Activated CD4-positive, alpha-beta memory T cell treated with anti-CD3 and anti-CD28 coated beads, Interleukin-2, amount 10 ng/mL, durations not matched to agents 7 days and 5 days (primary cell): ENCODE measurements around the gene IP6K3. TPM values are rescaled to one million over a fixed set of nuclear protein-coding genes. Genes with fewer than 3 reads are reported as not detected.

Experiments
- CTCF ChIA-PET: fragments of 350-600 bp; sonication (Branson Sonifier 250); formaldehyde crosslinking; loops from one replicate; lab custom pipeline; 2021; ENCODE audit warnings: antibody characterized with exemption, inconsistent platforms; lab: Charles Lee
- POLR2A ChIA-PET: fragments of 350-600 bp; sonication (Branson Sonifier 250); formaldehyde crosslinking; loops from one replicate; lab custom pipeline; 2021; ENCODE audit warnings: antibody characterized with exemption; lab: Charles Lee
- DNase-seq: peaks from one replicate; pipeline ENCODE4 v3.0.0-alpha.2; 2020
- H3K27ac Mint-ChIP-seq: one replicate; pipeline ENCODE4 v1.8.0; 2021; ENCODE audit warnings: mild to moderate bottlenecking, mixed read lengths
- H3K27me3 Mint-ChIP-seq: one replicate; pipeline ENCODE4 v1.8.0; 2021; ENCODE audit warnings: mixed read lengths
- H3K36me3 Mint-ChIP-seq: one replicate; pipeline ENCODE4 v1.8.0; 2021; ENCODE audit warnings: low read depth, mixed read lengths
- H3K4me1 Mint-ChIP-seq: one replicate; pipeline ENCODE4 v1.8.0; 2021; ENCODE audit warnings: mixed read lengths
- H3K4me3 Mint-ChIP-seq: one replicate; pipeline ENCODE4 v1.8.0; 2021; ENCODE audit warnings: mild to moderate bottlenecking, mixed read lengths
- H3K9me3 Mint-ChIP-seq: one replicate; pipeline ENCODE4 v1.8.0; 2021; ENCODE audit warnings: mixed read lengths
- total RNA-seq, 2 experiments: library from RNA; stranded (reverse); gene quantifications; one replicate each; pipeline ENCODE4 v1.2.3, GENCODE V29; 2021

The IP6K3 gene
- total RNA-seq, 2 experiments from 2014 or later: not detected

GRCh38 chr6:33709605-33710295, 37.0 kb downstream of the IP6K3 start:
- CTCF ChIA-PET: interaction anchor here (0.8 to 4.2 kb wide), 4 partner anchors 8 to 130 kb away, joined by 3 to 59 read pairs (median 4); partner anchors contain the start of gene BAK1
- H3K27me3 Mint-ChIP-seq: peaks cover 3% of the 10 kb centered on the region
- H3K27ac Mint-ChIP-seq: no peak overlapping the region
- POLR2A ChIA-PET: interaction anchor here (1.2 to 2.9 kb wide), 4 partner anchors 9 to 13 kb away, joined by 4 to 18 read pairs (median 10); no protein-coding TSS in a partner anchor
- peak overlapping the region; percentile 97 for H3K4me3 Mint-ChIP-seq
- H3K9me3 Mint-ChIP-seq: no peaks in the 10 kb centered on the region
- peaks cover 28% of the 10 kb centered on the region for H3K36me3 Mint-ChIP-seq
- peaks cover 47% of the 10 kb centered on the region for H3K4me1 Mint-ChIP-seq
- DNase-seq: no peak

DNA sequence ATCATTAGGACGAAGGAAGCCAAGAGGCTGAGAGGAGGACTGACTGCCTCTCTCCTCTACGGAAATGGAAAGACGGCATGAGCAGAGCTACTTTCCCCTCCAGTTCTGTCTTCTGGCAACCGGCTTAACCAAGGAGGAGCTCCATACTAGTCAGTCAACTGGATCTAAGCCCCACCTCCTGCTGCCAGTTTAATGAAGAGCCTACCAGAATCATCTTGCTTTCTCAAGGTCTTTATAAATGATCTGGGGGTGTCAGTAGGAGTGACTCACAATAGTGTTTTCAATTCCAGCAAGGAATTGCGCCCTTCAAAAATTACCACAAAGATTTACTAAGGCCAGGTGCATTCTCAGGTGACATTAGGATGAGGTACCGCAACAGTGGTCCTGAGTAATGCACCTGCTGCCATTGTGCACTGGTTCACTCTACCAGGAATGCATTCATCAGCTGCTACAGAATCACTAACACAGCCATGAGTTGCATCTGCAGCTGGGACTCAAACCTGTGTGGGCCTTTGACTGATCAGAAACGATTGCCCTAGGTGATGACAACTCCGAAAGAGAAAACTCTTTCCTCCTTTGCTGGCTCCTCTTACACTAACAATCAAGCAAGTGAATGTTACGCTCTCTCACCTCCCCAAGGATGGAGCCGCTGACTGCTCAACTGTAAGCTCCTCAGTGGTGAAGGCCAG, 38.0 kb downstream of the IP6K3 start:
- Mint-ChIP-seq H3K4me1 (peaks cover 47% of the 10 kb centered on the region), H3K36me3 (peaks cover 31% of the 10 kb centered on the region), H3K9me3 (no peaks in the 10 kb centered on the region), H3K27ac (no peak overlapping the region), H3K4me3 (no peak overlapping the region), H3K27me3 (peaks cover 1% of the 10 kb centered on the region)
- DNase-seq: no peak
- CTCF ChIA-PET: interaction anchor here (0.8 to 4.2 kb wide), 5 partner anchors 7 to 129 kb away, joined by 3 to 59 read pairs (median 3); partner anchors contain the start of gene BAK1
- POLR2A ChIA-PET: interaction anchor here (0.7 to 1.6 kb wide), 6 partner anchors 8 to 278 kb away, joined by 3 to 4 read pairs (median 4); partner anchors contain the start of gene ITPR3

DNA sequence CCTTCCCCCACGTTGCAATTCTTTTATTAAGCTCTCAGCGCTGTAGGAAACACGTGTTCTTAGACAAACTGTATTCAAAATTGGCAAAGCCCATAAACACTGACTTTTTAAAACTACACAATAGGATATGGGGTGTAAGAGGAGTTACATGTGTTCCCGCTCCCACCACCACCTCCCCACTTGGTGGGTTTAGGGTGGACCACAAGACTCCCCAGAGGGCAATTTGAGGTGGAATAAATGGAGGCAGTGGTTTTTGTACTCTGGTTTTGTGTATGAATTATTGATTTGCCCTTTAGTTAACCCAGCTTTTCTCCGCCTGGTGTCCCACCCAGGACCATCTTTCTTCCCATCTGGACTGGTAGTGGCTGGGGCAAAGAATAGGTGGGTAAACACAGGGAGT, 38.9 kb downstream of the IP6K3 start:
- no peaks in the 10 kb centered on the region for H3K9me3 Mint-ChIP-seq
- H3K4me1 Mint-ChIP-seq: peaks cover 48% of the 10 kb centered on the region
- H3K36me3 Mint-ChIP-seq: peaks cover 31% of the 10 kb centered on the region
- CTCF ChIA-PET: no interaction called here
- H3K27ac Mint-ChIP-seq: no peak overlapping the region
- no peak overlapping the region for H3K4me3 Mint-ChIP-seq
- H3K27me3 Mint-ChIP-seq: no peaks in the 10 kb centered on the region
- no peak for DNase-seq
- POLR2A ChIA-PET: interaction anchor here (0.9 to 1.6 kb wide), 3 partner anchors 11 to 46 kb away, joined by 4 read pairs; no protein-coding TSS in a partner anchor

- H3K27ac Mint-ChIP-seq: no peak overlapping the region
- ChIA-PET POLR2A (interaction anchor here (0.9 to 1.4 kb wide), 4 partner anchors 9 to 121 kb away, joined by 3 read pairs; partner anchors contain the start of gene ITPR3), CTCF (interaction anchor here (0.5 to 0.9 kb wide), 2 partner anchors 126 to 1742 kb away, joined by 3 to 4 read pairs; partner anchors contain the start of gene BAK1)
- no peaks in the 10 kb centered on the region for H3K27me3 Mint-ChIP-seq
- no peaks in the 10 kb centered on the region for H3K9me3 Mint-ChIP-seq
- peaks cover 46% of the 10 kb centered on the region for H3K4me1 Mint-ChIP-seq
- DNase-seq: no peak
- H3K36me3 Mint-ChIP-seq: peaks cover 31% of the 10 kb centered on the region
- no peak overlapping the region for H3K4me3 Mint-ChIP-seq
Observed at GRCh38 chr6:33705955-33706725, 40.6 kb downstream of the IP6K3 start.

DNA sequence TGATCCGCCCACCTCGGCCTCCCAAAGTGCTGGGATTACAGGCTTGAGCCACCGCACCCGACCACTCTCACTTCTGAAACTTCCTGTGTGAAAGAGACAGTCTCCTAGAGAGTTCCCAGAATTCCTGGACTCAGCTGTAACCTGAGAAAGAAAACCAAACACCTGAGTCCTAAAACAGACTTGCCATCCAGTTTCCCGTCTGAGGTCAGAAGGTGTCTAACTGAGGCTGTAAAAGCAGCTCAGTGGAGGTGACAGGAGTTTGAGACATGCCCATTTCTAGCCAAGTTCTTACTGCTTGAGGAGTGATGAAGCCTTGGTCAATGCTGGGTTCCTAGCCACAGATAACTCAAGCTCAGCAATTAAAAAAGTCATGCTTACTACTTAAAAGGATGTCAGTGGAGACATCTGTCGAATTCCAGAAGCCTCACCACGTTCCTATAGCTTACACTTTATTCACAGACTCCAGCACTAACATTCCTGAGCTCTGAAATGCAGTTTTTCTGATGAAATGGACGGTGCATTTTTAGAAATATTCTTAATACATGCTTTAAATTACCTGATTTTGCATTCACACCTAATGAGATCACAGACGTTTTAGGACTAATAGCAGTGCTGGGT, 41.3 kb downstream of the IP6K3 start:
- ChIA-PET POLR2A (interaction anchor here (0.9 to 1.4 kb wide), 4 partner anchors 9 to 120 kb away, joined by 3 read pairs; partner anchors contain the start of gene ITPR3), CTCF (interaction anchor here (0.5 to 0.9 kb wide), 2 partner anchors 125 to 1743 kb away, joined by 3 to 4 read pairs; partner anchors contain the start of gene BAK1)
- DNase-seq: no peak
- Mint-ChIP-seq H3K36me3 (peaks cover 29% of the 10 kb centered on the region), H3K27ac (no peak overlapping the region), H3K9me3 (no peaks in the 10 kb centered on the region), H3K4me1 (peaks cover 42% of the 10 kb centered on the region), H3K4me3 (no peak overlapping the region), H3K27me3 (no peaks in the 10 kb centered on the region)

DNA sequence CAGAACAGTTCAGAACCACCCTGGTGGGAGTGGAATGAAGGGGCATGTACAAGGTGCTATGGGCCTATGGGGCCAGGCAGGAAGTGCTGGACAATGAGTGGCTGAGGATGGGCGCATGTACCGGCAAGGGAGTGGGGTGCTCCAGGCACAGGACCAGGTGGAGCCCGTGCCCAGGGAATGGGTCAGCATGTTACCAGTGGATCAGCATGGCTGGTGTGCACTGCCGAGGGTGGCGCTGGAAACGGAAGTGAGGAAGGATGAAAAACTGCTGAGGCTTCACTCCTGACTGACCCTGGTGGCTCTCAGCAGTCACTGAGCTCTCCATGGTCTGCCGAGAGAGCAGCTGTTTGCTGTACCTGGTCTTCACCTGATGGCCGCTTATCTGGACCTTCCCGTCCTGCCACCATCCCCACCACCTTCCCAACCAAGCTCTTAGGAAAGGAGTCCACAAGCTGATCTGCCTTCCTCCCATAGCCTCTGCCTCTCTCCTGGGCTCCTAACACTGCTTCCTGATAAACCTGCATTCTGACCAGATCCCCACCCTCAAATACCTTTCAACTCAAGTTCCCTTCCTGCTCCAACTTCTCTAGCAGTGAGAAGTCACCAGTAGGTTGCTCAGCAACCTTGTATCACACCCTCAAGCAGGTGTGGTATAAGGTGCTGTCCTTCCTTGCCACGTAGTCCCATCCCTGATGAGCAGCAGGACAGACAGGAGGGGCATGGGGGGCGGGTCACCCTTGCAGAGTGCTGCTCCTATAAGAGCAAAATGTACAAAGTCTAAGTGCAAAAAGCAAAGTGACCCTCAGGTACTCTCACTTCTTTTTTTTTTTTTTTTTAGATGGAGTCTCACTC, 42.3 kb downstream of the IP6K3 start:
- Mint-ChIP-seq H3K9me3 (no peaks in the 10 kb centered on the region), H3K27me3 (no peaks in the 10 kb centered on the region), H3K4me1 (peaks cover 44% of the 10 kb centered on the region), H3K4me3 (no peak overlapping the region), H3K36me3 (peaks cover 25% of the 10 kb centered on the region), H3K27ac (no peak overlapping the region)
- no peak for DNase-seq
- POLR2A ChIA-PET: no interaction called here
- CTCF ChIA-PET: no interaction called here

DNA sequence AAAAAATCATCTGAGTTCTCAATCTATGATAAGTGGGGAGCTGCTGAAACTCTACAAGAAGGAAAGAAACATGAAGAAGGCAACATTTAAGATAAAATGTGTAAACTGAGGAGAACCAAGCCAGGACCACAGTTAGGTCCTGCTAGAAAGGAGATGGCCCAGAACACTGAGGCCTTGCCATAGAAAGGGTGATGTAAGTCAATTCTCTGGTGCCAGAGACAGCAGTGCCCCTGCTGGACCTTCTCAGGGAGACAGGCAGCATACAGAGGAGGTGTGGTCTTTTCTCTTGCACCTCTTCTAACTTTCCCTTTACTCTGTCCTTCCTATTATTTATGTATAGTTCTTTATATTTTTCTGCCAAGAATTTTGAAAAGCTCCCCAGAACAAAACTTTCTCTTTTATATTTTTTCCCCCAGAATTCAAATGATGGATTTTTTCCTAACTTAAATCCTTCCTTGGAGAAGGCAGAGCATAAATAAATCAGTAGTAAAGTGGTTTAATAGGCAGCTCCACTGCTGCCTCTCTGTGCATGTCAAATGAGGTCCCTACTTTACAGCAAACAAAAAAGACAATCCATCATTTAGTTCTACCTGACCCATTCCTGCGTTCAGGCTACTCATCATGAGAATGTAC, 44.2 kb downstream of the IP6K3 start:
- Mint-ChIP-seq H3K36me3 (peaks cover 28% of the 10 kb centered on the region), H3K27ac (peak overlapping the region; percentile 23), H3K9me3 (no peaks in the 10 kb centered on the region), H3K4me1 (peaks cover 40% of the 10 kb centered on the region), H3K27me3 (no peaks in the 10 kb centered on the region), H3K4me3 (no peak overlapping the region)
- DNase-seq: no peak
- POLR2A ChIA-PET: interaction anchor here (1.0 to 1.9 kb wide), 5 partner anchors 7 to 81 kb away, joined by 3 to 12 read pairs (median 5); partner anchors contain the start of genes ITPR3 and UQCC2
- CTCF ChIA-PET: interaction anchor here (0.8 to 3.9 kb wide), 7 partner anchors 8 to 116 kb away, joined by 3 to 59 read pairs (median 7); partner anchors contain the start of gene UQCC2

- Mint-ChIP-seq H3K4me1 (peaks cover 55% of the 10 kb centered on the region), H3K27me3 (no peaks in the 10 kb centered on the region), H3K9me3 (no peaks in the 10 kb centered on the region), H3K27ac (peak overlapping the region; percentile 58), H3K4me3 (no peak overlapping the region), H3K36me3 (peaks cover 45% of the 10 kb centered on the region)
- CTCF ChIA-PET: interaction anchor here (0.6 to 3.9 kb wide), 23 partner anchors 10 to 120 kb away, joined by 3 to 59 read pairs (median 5); partner anchors contain the start of genes BAK1, ITPR3 and UQCC2
- POLR2A ChIA-PET: interaction anchor here (0.6 to 2.4 kb wide), 10 partner anchors 8 to 121 kb away, joined by 3 to 18 read pairs (median 4); partner anchors contain the start of genes BAK1 and UQCC2
- DNase-seq: peak; percentile 84
Observed at GRCh38 chr6:33700391-33701050, 46.2 kb downstream of the IP6K3 start.

GRCh38 chr6:33699739-33700138, 47.0 kb downstream of the IP6K3 start:
- no peak overlapping the region for H3K4me3 Mint-ChIP-seq
- no peaks in the 10 kb centered on the region for H3K27me3 Mint-ChIP-seq
- CTCF ChIA-PET: interaction anchor here (1.0 to 3.9 kb wide), 12 partner anchors 10 to 113 kb away, joined by 3 to 59 read pairs (median 8); partner anchors contain the start of genes ITPR3 and UQCC2
- H3K36me3 Mint-ChIP-seq: peaks cover 52% of the 10 kb centered on the region
- peaks cover 61% of the 10 kb centered on the region for H3K4me1 Mint-ChIP-seq
- H3K9me3 Mint-ChIP-seq: no peaks in the 10 kb centered on the region
- no peak for DNase-seq
- POLR2A ChIA-PET: interaction anchor here (1.2 to 2.4 kb wide), 6 partner anchors 9 to 120 kb away, joined by 4 to 18 read pairs (median 6); partner anchors contain the start of genes BAK1 and UQCC2
- H3K27ac Mint-ChIP-seq: peak overlapping the region; percentile 58

DNA sequence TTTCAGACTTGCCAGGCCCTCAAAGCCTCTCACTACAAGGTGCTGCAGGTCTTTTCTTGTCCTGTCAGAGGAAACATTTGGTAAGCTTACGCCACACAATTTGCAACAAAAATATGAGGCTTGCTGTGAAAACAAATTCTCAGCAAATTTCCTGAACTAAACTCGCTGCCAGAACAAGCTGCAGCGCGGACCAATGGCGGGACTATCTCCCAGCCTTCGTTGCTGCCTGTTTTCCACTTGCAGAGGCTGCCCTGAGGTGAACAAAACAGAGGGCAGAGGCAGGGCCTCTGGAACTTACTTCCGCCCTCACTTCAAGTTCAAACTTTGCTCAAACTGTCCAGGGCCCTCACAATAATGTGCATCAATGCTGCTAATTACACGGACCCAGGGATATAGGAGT, 47.6 kb downstream of the IP6K3 start:
- no peaks in the 10 kb centered on the region for H3K9me3 Mint-ChIP-seq
- peak overlapping the region; percentile 58 for H3K27ac Mint-ChIP-seq
- DNase-seq: no peak
- POLR2A ChIA-PET: no interaction called here
- H3K36me3 Mint-ChIP-seq: peaks cover 55% of the 10 kb centered on the region
- H3K4me3 Mint-ChIP-seq: no peak overlapping the region
- no peaks in the 10 kb centered on the region for H3K27me3 Mint-ChIP-seq
- peaks cover 67% of the 10 kb centered on the region for H3K4me1 Mint-ChIP-seq
- CTCF ChIA-PET: no interaction called here
